OCI-LY3 (cell line): Measurements from ENCODE around the gene MDM4.
"Not testable (repeated sequence)": the region's sequence is repeated elsewhere in the genome, so short reads cannot be mapped to it uniquely, and the experiment has no call there.

ENCODE experiments used
- EZH2phosphoT487 ChIP-seq: fragments of 200-600 bp; shearing (Covaris generic); IDR thresholded peaks from 2 replicates; pipeline ENCODE4 v1.6.1; 2018; ENCODE audit warnings: antibody characterized with exemption, mixed run types, low read depth
- TF ChIP-seq, protein P1 (sequence below): fragments of 200-600, 300-600 bp; sonication (generic); IDR thresholded peaks from 2 replicates; pipeline ENCODE4 v1.5.1; 2014; ENCODE audit warnings: antibody characterized with exemption, low read length, low read depth

DNA sequence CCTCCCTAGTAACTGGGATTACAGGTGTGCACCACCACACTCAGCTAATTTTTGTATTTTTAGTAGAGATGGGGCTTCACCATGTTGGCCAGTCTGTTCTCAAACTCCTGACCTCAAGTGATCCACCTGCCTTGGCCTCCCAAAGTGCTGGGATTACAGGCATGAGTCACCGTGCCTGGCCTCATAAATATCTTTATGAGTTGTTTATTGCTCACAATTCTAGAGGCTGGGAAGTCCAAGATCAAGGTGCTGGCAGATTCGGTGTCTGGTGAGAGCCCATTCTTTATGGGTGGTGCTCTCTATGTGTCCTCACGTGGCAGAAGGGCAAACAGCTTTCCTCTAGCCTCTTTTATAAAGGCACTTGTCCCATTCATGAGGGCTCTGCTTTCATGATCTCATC lies 53.8 kb downstream of the MDM4 start:
- TF ChIP-seq, protein P1, sequence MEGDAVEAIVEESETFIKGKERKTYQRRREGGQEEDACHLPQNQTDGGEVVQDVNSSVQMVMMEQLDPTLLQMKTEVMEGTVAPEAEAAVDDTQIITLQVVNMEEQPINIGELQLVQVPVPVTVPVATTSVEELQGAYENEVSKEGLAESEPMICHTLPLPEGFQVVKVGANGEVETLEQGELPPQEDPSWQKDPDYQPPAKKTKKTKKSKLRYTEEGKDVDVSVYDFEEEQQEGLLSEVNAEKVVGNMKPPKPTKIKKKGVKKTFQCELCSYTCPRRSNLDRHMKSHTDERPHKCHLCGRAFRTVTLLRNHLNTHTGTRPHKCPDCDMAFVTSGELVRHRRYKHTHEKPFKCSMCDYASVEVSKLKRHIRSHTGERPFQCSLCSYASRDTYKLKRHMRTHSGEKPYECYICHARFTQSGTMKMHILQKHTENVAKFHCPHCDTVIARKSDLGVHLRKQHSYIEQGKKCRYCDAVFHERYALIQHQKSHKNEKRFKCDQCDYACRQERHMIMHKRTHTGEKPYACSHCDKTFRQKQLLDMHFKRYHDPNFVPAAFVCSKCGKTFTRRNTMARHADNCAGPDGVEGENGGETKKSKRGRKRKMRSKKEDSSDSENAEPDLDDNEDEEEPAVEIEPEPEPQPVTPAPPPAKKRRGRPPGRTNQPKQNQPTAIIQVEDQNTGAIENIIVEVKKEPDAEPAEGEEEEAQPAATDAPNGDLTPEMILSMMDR = not testable (repeated sequence)
- not testable (repeated sequence) for TF ChIP-seq EZH2phosphoT487
